Right lobe of liver (tissue), 4 donors: ENCODE measurements around the gene LAMC1.

Source experiments
- POLR2A ChIP-seq: fragments of 450-650 bp; IDR thresholded peaks from one replicate; pipeline ENCODE4 v1.6.1; 2017; ENCODE audit warnings: antibody characterized with exemption, mild to moderate bottlenecking
- TF ChIP-seq, protein P1 (sequence below), 4 donors: fragments of 200-600 bp in 3 of 4; fragments of 450-650 bp in 1 of 4; IDR thresholded peaks; one replicate each; pipeline versions ENCODE4 v1.5.1 to v1.8.0; 2016 to 2022; ENCODE audit warnings: antibody characterized with exemption in 4 of 4, mild to moderate bottlenecking in 2 of 4
- donor health status: DM: no; HTN: no; CAD: no.
- donor health status: DM: no; HTN: no; CAD: no.
- donor health status: DM: no; HTN: yes; CAD: no.

GRCh38 chr1:183094351-183094750 is 71.1 kb downstream of the LAMC1 start:
- TF ChIP-seq, protein P1, sequence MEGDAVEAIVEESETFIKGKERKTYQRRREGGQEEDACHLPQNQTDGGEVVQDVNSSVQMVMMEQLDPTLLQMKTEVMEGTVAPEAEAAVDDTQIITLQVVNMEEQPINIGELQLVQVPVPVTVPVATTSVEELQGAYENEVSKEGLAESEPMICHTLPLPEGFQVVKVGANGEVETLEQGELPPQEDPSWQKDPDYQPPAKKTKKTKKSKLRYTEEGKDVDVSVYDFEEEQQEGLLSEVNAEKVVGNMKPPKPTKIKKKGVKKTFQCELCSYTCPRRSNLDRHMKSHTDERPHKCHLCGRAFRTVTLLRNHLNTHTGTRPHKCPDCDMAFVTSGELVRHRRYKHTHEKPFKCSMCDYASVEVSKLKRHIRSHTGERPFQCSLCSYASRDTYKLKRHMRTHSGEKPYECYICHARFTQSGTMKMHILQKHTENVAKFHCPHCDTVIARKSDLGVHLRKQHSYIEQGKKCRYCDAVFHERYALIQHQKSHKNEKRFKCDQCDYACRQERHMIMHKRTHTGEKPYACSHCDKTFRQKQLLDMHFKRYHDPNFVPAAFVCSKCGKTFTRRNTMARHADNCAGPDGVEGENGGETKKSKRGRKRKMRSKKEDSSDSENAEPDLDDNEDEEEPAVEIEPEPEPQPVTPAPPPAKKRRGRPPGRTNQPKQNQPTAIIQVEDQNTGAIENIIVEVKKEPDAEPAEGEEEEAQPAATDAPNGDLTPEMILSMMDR (IDR thresholded peaks at IDR 0.05) = no peak
- TF ChIP-seq POLR2A = no peak
